ENCODE data around the gene MYO10. TPM values are rescaled to one million over a fixed set of nuclear protein-coding genes. Genes with fewer than 3 reads are reported as not detected.

The MYO10 gene
- total RNA-seq, 4 donors from 2014 or later: 51.6 to 190 (median 72.9) TPM

DNA sequence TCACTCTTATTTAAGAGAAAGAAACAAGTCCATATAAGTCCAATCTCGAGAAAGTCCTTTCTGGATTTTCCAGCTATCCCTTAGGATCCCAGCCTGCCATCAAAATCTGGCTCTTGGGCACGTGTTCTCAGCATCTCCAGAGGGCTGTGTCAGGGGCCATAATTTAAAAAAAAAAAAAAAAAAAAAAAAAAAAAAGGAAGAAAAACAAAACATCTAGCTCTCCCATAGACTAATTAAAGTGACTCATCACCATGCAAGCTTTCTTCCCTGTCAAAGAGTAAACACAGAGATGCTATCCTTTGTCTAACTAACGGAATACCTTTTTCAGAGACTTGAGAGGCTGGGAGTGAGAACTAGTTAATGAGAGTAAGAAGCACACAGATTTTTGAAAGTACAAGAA, 44.9 kb upstream of the MYO10 start:
- Histone ChIP-seq H3K27me3 (no peaks in the 10 kb centered on the region), H3K4me3 (no peak overlapping the region), H3K36me3 (no peaks in the 10 kb centered on the region), H3K27ac (no peak overlapping the region), H3K4me1 (peaks cover 0 to 5% (median 0%) of the 10 kb centered on the region in 4 donors), H3K9me3 (no peaks in the 10 kb centered on the region)
- no peak for DNase-seq
- TF ChIP-seq EP300 (IDR thresholded peaks at IDR 0.05; ENCODE audit: low read depth): no peak
- TF ChIP-seq, protein P1, sequence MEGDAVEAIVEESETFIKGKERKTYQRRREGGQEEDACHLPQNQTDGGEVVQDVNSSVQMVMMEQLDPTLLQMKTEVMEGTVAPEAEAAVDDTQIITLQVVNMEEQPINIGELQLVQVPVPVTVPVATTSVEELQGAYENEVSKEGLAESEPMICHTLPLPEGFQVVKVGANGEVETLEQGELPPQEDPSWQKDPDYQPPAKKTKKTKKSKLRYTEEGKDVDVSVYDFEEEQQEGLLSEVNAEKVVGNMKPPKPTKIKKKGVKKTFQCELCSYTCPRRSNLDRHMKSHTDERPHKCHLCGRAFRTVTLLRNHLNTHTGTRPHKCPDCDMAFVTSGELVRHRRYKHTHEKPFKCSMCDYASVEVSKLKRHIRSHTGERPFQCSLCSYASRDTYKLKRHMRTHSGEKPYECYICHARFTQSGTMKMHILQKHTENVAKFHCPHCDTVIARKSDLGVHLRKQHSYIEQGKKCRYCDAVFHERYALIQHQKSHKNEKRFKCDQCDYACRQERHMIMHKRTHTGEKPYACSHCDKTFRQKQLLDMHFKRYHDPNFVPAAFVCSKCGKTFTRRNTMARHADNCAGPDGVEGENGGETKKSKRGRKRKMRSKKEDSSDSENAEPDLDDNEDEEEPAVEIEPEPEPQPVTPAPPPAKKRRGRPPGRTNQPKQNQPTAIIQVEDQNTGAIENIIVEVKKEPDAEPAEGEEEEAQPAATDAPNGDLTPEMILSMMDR (IDR thresholded peaks at IDR 0.05): no peak
- no peak for TF ChIP-seq POLR2A (IDR thresholded peaks at IDR 0.05)
- TF ChIP-seq POLR2AphosphoS5 (IDR thresholded peaks at IDR 0.05): no peak
- intact Hi-C loops (cut with DNase I; ENCODE audit: low total_unique reads): no loop called here
- WGBS, 2 donors (ENCODE audit: low coverage in 1 of 2): 33 to 56% methylated on average over 3 of the region's 3 CpGs
- in situ Hi-C loops (cut with MboI; ENCODE audit: low pct_ligation_motif_present in 1 of 4, low pct_unique_long_range_greater_than_20kb in 1 of 4, low sequenced_read_pairs in 3 of 4): no loop called here

DNA sequence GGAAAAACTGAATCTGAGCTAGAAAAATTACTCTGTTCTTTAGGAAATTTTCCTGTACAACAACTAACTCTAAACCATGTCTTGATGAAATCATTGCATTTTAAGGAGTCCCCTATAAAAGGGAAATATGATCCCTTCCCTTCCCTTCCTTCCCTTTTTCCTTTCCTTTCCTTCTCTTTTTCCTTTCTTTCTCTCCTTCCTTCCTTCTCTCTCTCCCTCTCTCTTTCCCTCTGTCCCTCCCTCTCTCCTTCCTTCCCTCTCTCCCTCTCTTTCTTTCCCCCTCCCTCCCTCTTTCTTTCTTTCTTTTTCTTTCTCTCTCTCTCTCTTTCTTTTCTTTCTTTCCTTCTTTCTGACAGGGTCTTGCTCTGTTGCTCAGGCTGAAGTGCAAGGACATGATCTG, 42.2 kb upstream of the MYO10 start:
- Histone ChIP-seq H3K4me3 (no peak overlapping the region), H3K36me3 (no peaks in the 10 kb centered on the region), H3K9me3 (no peaks in the 10 kb centered on the region), H3K4me1 (peaks cover 0 to 5% (median 0%) of the 10 kb centered on the region in 4 donors), H3K27me3 (no peaks in the 10 kb centered on the region), H3K27ac (no peak overlapping the region)
- in situ Hi-C loops (cut with MboI; ENCODE audit: low pct_ligation_motif_present in 1 of 4, low pct_unique_long_range_greater_than_20kb in 1 of 4, low sequenced_read_pairs in 3 of 4): no loop called here
- DNase-seq: no peak
- intact Hi-C loops (cut with DNase I; ENCODE audit: low total_unique reads): no loop called here
- TF ChIP-seq POLR2AphosphoS5 (IDR thresholded peaks at IDR 0.05) (no peak), EP300 (IDR thresholded peaks at IDR 0.05; ENCODE audit: low read depth) (no peak), POLR2A (IDR thresholded peaks at IDR 0.05) (no peak)
- TF ChIP-seq, protein P1 (IDR thresholded peaks at IDR 0.05): no peak

DNA sequence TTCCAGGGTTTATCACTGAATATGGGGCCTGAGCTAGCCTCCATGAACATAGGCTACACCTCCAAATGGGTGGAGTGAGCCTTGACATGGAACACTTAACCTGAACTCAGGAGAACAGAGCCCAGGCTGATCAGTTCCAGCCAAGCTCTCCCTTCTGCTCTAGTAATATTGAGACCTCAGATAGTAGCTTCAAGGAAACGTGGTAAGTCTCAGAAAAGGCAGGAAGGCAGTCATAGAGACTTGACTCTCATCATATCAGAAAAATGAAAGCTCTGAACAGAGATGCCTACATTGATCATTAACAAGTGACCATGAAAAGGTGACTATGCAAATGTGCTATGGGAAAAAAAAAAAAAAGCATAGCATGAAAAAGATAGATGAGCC, 40.5 kb upstream of the MYO10 start:
- no peak overlapping the region for H3K27ac ChIP-seq
- intact Hi-C loops (cut with DNase I; ENCODE audit: low total_unique reads) (no loop called here), in situ Hi-C loops (cut with MboI; ENCODE audit: low pct_ligation_motif_present in 1 of 4, low pct_unique_long_range_greater_than_20kb in 1 of 4, low sequenced_read_pairs in 3 of 4) (no loop called here)
- 65 to 71% methylated on average over 1 of the region's 1 CpG for WGBS, 2 donors (ENCODE audit: low coverage in 1 of 2)
- DNase-seq: no peak
- H3K36me3 ChIP-seq: no peaks in the 10 kb centered on the region
- H3K27me3 ChIP-seq: no peaks in the 10 kb centered on the region
- TF ChIP-seq POLR2AphosphoS5 (IDR thresholded peaks at IDR 0.05) (no peak), EP300 (IDR thresholded peaks at IDR 0.05; ENCODE audit: low read depth) (no peak), POLR2A (IDR thresholded peaks at IDR 0.05) (no peak)
- TF ChIP-seq, protein P1 (IDR thresholded peaks at IDR 0.05): no peak
- no peaks in the 10 kb centered on the region for H3K4me1 ChIP-seq
- H3K9me3 ChIP-seq: no peaks in the 10 kb centered on the region
- H3K4me3 ChIP-seq: no peak overlapping the region

DNA sequence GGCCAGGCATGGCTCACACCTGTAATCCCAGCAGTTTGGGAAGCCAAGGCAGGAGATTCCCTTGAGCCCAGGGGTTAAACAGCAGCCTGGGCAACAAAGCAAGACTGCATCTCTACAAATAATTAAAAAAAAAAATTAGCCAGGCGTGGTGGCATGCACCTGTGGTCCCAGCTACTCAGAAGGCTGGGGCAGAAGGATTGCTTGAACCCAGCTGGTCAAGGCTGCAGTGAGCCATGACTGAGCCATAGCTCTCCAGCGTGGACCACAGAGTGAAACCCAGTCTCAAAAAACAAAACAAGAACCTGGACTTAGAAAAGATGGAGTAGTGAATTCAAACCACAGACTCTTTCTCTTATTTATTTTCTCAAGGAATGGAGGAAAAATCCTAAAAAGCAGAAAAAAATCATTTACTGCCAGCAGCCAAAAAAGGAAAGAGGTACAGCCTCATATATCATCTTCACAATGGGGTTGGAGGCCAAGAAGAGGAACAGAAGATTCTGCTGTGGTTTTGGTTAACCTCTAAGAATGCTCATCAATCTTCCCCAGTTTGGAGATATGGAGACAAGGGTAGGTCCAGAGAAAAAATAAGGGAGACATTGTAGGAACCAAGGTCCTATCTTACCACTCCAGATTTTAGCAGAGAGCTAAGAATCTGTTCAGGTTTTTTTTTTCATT, 40.0 kb upstream of the MYO10 start:
- Histone ChIP-seq H3K27ac (no peak overlapping the region), H3K9me3 (no peaks in the 10 kb centered on the region), H3K36me3 (no peaks in the 10 kb centered on the region), H3K27me3 (no peaks in the 10 kb centered on the region), H3K4me3 (no peak overlapping the region), H3K4me1 (no peaks in the 10 kb centered on the region)
- WGBS, 2 donors (ENCODE audit: low coverage in 1 of 2): 59 to 78% methylated on average over 2 of the region's 2 CpGs
- intact Hi-C loops (cut with DNase I; ENCODE audit: low total_unique reads) (no loop called here), in situ Hi-C loops (cut with MboI; ENCODE audit: low pct_ligation_motif_present in 1 of 4, low pct_unique_long_range_greater_than_20kb in 1 of 4, low sequenced_read_pairs in 3 of 4) (no loop called here)
- no peak for DNase-seq
- TF ChIP-seq, protein P1 (IDR thresholded peaks at IDR 0.05): no peak
